ENCODE data around the gene SEZ6L.

Gene SEZ6L

GRCh38 chr22:26169315-26170111 is at the start of gene SEZ6L:
TSS of gene SEZ6L (plus strand) at chr22:26169462. CDS start at chr22:26169670, 208 bp downstream.
- DNase-seq = no peak

- no peak for DNase-seq
Observed at GRCh38 chr22:26122920-26123468, 46.3 kb upstream of the SEZ6L start.

- DNase-seq = no peak
Observed at GRCh38 chr22:26124991-26125725, 44.1 kb upstream of the SEZ6L start.

GRCh38 chr22:26127126-26127525 is 42.1 kb upstream of the SEZ6L start:
- DNase-seq = no peak

GRCh38 chr22:26127556-26127955 is 41.7 kb upstream of the SEZ6L start:
- no peak for DNase-seq

- DNase-seq = no peak
Observed at GRCh38 chr22:26131589-26132154, 37.6 kb upstream of the SEZ6L start.

GRCh38 chr22:26134654-26135330 is 34.5 kb upstream of the SEZ6L start:
- DNase-seq = no peak

- no peak for DNase-seq
Observed at GRCh38 chr22:26135806-26136205, 33.5 kb upstream of the SEZ6L start.

GRCh38 chr22:26139310-26139709 is 30.0 kb upstream of the SEZ6L start:
- no peak for DNase-seq

GRCh38 chr22:26141831-26142230 is 27.4 kb upstream of the SEZ6L start:
- DNase-seq = no peak

- no peak for DNase-seq
Observed at GRCh38 chr22:26143806-26144325, 25.4 kb upstream of the SEZ6L start.

- DNase-seq = no peak
Observed at GRCh38 chr22:26159886-26160285, 9.4 kb upstream of the SEZ6L start.

- no peak for DNase-seq
Observed at GRCh38 chr22:26161746-26162145, 7.5 kb upstream of the SEZ6L start.

GRCh38 chr22:26162926-26163325 is 6.3 kb upstream of the SEZ6L start:
- no peak for DNase-seq

GRCh38 chr22:26164174-26164573 is 5.1 kb upstream of the SEZ6L start:
- no peak for DNase-seq

GRCh38 chr22:26168330-26168851 is 871 bp upstream of the SEZ6L start:
- DNase-seq = no peak

- DNase-seq = no peak
Observed at GRCh38 chr22:26168939-26169314, 335 bp upstream of the SEZ6L start.

- DNase-seq = no peak
Observed at GRCh38 chr22:26170112-26170492, 840 bp downstream of the SEZ6L start.

- no peak for DNase-seq
Observed at GRCh38 chr22:26170795-26171580, 1.7 kb downstream of the SEZ6L start.

- DNase-seq = no peak
Observed at GRCh38 chr22:26172389-26172990, 3.2 kb downstream of the SEZ6L start.

GRCh38 chr22:26174280-26174679 is 5.0 kb downstream of the SEZ6L start:
- no peak for DNase-seq
